HL-60 (cell line): ENCODE results near the gene RHOF.

ENCODE experiments used
- DNase-seq, 2 experiments: peaks; one replicate each; pipeline ENCODE4 v3.0.0-alpha.2; 2010 to 2020; ENCODE audit warnings: low read depth in 1 of 2, low spot score in 1 of 2
- H3K27ac ChIP-seq: fragments of 250-450 bp; sonication (Bioruptor Pico); replicated peaks from 2 replicates; pipeline ENCODE4 v1.5.1; 2020; ENCODE audit warnings: mild to moderate bottlenecking, moderate library complexity
- H3K27me3 ChIP-seq: fragments of 250-450 bp; sonication (Bioruptor Pico); 2 replicates; pipeline ENCODE4 v1.5.1; 2021; ENCODE audit warnings: mild to moderate bottlenecking, moderate library complexity; ENCODE audit not compliant: insufficient read depth, poor library complexity, severe bottlenecking
- H3K4me3 ChIP-seq: replicated peaks from 2 replicates; pipeline ENCODE4 v1.5.1; 2011; ENCODE audit warnings: mild to moderate bottlenecking, control low read depth, low read length; ENCODE audit not compliant: insufficient read depth
- GABPA ChIP-seq: IDR thresholded peaks from 2 replicates; pipeline ENCODE4 v1.6.1; 2012; ENCODE audit warnings: low read depth
- POLR2AphosphoS5 ChIP-seq: IDR thresholded peaks from 2 replicates; pipeline ENCODE4 v1.6.1; 2012; ENCODE audit warnings: low read depth
- SPI1 ChIP-seq: IDR thresholded peaks from 2 replicates; pipeline ENCODE4 v1.6.1; 2012; ENCODE audit warnings: low read depth, mild to moderate bottlenecking, borderline replicate concordance
- TF ChIP-seq, protein P1 (sequence below): IDR thresholded peaks from one replicate; pipeline ENCODE4 v1.5.1; 2011; ENCODE audit warnings: low read length, control low read depth, inconsistent platforms; ENCODE audit not compliant: insufficient read depth
- TF ChIP-seq, protein P2 (sequence below): IDR thresholded peaks from 2 replicates; pipeline ENCODE4 v1.6.1; 2012; ENCODE audit warnings: low read depth; ENCODE audit not compliant: insufficient replicate concordance

RHOF gene

DNA sequence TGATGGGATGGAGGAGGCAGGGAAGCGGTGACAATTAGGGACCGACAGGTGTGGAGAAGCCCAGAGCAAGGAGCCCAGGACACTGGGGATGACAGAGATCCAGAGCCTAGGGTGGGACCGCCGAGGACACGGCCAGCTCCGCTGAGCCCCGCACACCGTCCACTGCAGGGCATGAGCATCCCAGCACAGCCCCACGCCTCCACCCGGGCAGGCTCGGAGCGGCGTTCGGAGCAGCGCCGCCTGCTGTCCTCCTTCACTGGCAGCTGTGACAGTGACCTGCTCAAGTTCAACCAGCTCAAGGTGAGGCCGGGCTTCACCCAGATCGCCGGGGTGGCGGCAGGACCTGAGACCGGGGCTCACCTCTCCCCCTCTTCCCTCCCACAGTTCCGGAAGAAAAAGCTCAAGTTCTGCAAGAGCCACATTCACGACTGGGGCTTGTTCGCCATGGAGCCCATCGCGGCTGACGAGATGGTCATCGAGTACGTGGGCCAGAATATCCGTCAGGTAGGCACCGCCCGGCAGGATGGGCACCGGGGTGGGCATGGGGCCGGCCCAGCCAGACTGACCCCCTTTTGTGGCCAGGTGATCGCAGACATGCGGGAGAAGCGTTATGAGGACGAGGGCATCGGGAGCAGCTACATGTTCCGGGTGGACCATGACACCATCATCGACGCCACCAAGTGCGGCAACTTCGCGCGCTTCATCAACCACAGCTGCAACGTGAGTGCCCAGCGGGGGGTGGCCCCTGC is 34.0 kb upstream of the RHOF start:
- H3K27ac ChIP-seq: no peak overlapping the region
- TF ChIP-seq POLR2AphosphoS5 (no peak; the same call in 1 of the 2 replicates), GABPA (no peak), SPI1 (no peak)
- TF ChIP-seq, protein P1, sequence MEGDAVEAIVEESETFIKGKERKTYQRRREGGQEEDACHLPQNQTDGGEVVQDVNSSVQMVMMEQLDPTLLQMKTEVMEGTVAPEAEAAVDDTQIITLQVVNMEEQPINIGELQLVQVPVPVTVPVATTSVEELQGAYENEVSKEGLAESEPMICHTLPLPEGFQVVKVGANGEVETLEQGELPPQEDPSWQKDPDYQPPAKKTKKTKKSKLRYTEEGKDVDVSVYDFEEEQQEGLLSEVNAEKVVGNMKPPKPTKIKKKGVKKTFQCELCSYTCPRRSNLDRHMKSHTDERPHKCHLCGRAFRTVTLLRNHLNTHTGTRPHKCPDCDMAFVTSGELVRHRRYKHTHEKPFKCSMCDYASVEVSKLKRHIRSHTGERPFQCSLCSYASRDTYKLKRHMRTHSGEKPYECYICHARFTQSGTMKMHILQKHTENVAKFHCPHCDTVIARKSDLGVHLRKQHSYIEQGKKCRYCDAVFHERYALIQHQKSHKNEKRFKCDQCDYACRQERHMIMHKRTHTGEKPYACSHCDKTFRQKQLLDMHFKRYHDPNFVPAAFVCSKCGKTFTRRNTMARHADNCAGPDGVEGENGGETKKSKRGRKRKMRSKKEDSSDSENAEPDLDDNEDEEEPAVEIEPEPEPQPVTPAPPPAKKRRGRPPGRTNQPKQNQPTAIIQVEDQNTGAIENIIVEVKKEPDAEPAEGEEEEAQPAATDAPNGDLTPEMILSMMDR: no peak
- TF ChIP-seq, protein P2, sequence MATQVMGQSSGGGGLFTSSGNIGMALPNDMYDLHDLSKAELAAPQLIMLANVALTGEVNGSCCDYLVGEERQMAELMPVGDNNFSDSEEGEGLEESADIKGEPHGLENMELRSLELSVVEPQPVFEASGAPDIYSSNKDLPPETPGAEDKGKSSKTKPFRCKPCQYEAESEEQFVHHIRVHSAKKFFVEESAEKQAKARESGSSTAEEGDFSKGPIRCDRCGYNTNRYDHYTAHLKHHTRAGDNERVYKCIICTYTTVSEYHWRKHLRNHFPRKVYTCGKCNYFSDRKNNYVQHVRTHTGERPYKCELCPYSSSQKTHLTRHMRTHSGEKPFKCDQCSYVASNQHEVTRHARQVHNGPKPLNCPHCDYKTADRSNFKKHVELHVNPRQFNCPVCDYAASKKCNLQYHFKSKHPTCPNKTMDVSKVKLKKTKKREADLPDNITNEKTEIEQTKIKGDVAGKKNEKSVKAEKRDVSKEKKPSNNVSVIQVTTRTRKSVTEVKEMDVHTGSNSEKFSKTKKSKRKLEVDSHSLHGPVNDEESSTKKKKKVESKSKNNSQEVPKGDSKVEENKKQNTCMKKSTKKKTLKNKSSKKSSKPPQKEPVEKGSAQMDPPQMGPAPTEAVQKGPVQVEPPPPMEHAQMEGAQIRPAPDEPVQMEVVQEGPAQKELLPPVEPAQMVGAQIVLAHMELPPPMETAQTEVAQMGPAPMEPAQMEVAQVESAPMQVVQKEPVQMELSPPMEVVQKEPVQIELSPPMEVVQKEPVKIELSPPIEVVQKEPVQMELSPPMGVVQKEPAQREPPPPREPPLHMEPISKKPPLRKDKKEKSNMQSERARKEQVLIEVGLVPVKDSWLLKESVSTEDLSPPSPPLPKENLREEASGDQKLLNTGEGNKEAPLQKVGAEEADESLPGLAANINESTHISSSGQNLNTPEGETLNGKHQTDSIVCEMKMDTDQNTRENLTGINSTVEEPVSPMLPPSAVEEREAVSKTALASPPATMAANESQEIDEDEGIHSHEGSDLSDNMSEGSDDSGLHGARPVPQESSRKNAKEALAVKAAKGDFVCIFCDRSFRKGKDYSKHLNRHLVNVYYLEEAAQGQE: no peak
- no peaks in the 10 kb centered on the region for H3K27me3 ChIP-seq
- DNase-seq: no peak
- no peak overlapping the region for H3K4me3 ChIP-seq

DNA sequence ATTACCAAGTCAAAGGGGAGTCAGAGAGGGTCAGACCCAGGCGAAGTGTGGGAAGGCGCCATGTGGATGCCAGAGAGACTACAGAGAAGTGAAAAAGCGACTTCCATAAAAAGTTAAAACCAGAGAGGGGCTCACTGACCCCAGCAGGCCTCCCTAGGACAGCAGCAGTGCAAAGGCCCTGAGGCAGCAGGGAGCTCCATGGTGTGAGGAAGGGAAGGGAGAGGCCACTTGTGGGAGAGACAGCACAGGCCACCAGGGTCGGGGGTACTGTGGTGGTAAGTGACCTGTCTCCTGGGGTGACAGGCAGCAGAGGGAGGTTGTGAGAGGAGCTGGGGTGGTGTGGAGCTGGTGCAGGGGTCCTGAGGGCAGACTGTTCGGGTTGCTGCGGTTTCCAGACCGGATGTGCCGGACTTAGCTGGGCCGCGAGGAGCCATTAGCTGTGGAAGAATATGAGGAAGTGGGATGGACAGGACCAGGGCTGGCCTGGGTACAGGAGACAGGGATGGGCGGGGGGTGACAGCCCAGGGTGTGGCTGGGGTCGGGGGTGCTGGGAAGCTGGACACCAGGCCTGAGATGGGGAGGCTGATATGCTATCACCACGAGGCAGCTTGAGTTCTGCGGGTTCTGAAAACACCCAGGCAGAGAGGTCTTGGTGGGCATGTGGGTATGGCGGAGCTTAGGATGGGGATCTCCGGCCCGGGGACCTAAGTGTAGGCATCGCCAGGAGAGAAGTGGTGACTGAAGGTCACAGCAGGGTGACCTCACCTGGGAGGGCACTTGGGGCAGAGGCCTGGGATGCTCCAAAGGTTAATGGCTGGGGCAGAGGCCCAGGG is 33.0 kb upstream of the RHOF start:
- peak; percentile 17; the same call in 1 of the 2 replicates for TF ChIP-seq SPI1
- TF ChIP-seq POLR2AphosphoS5: no peak
- Histone ChIP-seq H3K4me3 (no peak overlapping the region), H3K27me3 (no peaks in the 10 kb centered on the region), H3K27ac (no peak overlapping the region)
- DNase-seq: no peak

DNA sequence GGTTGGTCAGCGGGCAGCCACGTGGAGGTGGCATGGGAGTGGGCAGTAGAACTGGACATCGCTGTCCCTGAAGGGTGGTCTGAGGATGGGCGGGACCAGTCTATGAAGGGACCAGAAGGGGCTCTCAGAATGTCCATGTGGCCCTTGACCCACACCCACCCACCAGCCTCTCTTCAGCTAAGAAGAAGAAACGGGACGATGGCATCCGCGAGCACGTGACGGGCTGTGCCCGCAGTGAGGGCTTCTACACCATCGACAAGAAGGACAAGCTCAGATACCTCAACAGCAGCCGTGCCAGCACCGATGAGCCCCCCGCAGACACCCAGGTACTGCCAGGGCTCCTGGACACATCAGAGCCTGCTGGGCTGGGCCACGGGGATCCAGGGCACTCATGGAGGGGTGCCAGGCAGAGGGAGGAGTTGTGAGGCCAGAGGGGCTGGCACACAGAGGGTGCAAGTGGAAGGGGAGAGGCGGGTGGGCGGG is 31.6 kb upstream of the RHOF start:
- Histone ChIP-seq H3K4me3 (no peak overlapping the region), H3K27ac (no peak overlapping the region), H3K27me3 (no peaks in the 10 kb centered on the region)
- DNase-seq: no peak
- TF ChIP-seq POLR2AphosphoS5: no peak
- TF ChIP-seq, protein P2: no peak
- TF ChIP-seq SPI1: no peak
- no peak for TF ChIP-seq GABPA
- TF ChIP-seq, protein P1: no peak

DNA sequence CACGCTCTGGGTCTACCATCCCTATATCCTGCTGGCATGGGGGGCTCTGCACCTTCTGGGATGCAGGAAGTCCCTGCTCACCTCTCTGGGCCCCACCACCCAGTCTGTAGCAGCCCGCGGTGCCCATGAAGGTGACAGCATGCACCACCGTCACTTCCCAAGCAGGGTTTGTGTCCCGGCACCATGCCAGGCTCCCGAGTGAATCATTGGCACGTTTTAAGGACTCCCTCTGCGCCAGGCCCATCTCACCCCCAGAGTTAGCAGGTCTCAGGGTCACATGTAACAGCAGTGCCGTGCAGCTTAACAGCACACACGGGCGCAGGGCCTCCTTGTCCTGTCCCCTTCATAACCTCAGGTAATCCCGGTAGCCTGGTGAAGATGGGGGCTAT is 30.2 kb upstream of the RHOF start:
- DNase-seq: no peak
- TF ChIP-seq POLR2AphosphoS5: peak; percentile 29; the same call in 1 of the 2 replicates
- TF ChIP-seq, protein P2: no peak
- Histone ChIP-seq H3K4me3 (no peak overlapping the region), H3K27me3 (no peaks in the 10 kb centered on the region), H3K27ac (no peak overlapping the region)
